Measurements from ENCODE around the gene GARIN1A. TPM values are rescaled to one million over a fixed set of nuclear protein-coding genes. Genes with fewer than 3 reads are reported as not detected.

GARIN1A gene
- total and polyA plus RNA-seq, 2 of the 8 experiments (the other 6 are each of a cell fraction or from before 2014, with no cell fraction given): 0.34 TPM; not detected in 1

DNA sequence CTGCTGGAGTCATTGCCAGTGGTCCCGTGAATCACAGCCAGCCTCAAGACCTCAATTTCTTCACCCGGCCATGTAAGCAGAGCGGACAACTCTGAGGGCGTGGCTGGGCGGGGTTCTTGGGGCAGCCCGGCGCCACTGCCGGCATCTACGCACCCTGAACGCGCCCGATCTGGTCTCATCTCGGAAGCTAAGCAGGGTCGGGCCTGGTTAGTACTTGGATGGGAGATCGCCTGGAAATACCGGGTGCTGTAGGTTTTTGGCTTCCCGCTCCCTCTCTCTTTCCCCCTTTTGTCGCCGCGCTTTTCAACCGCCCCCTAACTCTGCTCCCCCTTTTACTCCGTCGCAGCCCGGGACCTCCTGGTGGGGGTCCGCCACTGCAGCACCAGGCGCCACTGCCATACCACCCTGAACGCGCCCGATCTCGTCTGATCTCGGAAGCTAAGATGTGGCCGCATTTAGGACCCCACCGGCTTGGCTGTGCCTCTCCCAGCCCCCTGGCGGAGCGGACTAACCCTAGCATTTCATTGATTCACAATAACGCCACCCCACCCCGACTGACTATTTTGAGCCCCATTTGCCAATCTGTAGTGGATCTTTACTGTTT is 25.3 kb downstream of the GARIN1A start (continued):
- TF ChIP-seq NRF1 (IDR thresholded peaks at IDR 0.05; ENCODE audit: low read depth, low read length) (no peak), KDM5A (IDR thresholded peaks at IDR 0.05; ENCODE audit: low read length) (no peak), SP1 (IDR thresholded peaks at IDR 0.05; ENCODE audit: low read depth, low read length) (peak; percentile 44; the same call in 1 of the 2 replicates), CBX5 (IDR thresholded peaks at IDR 0.05; ENCODE audit: low read depth, low read length) (no peak), JUN (IDR thresholded peaks at IDR 0.05; ENCODE audit: low read depth, low read length) (no peak), SRF (IDR thresholded peaks at IDR 0.05; ENCODE audit: low read depth, low read length) (no peak), BCL11A (IDR thresholded peaks at IDR 0.05; ENCODE audit: low read depth in 2 of 2, low read length in 2 of 2) (no peak), HDAC6 (IDR thresholded peaks at IDR 0.05; ENCODE audit: low read depth, low read length) (no peak), TEAD4 (IDR thresholded peaks at IDR 0.05; ENCODE audit: low read depth, low read length) (peak; percentile 74), SUZ12 (IDR thresholded peaks at IDR 0.05; ENCODE audit: low read length) (no peak), CREB1 (IDR thresholded peaks at IDR 0.05) (peak; percentile 84), KDM4A (IDR thresholded peaks at IDR 0.05; ENCODE audit: low read depth, low read length, severe bottlenecking) (peak; percentile 83), TAF7 (optimal IDR thresholded peaks at IDR 0.05; ENCODE audit: borderline replicate concordance, low read depth, low read length) (no peak), TCF12 (IDR thresholded peaks at IDR 0.05; ENCODE audit: low read depth, low read length) (peak; percentile 76), KDM1A (IDR thresholded peaks at IDR 0.05; ENCODE audit: borderline replicate concordance, low read length) (no peak), RXRA (IDR thresholded peaks at IDR 0.05; ENCODE audit: insufficient read depth, low read depth, low read length) (no peak), SIN3A (conservative IDR thresholded peaks at IDR 0.05 in 1 of 2, IDR thresholded peaks at IDR 0.05 in 1 of 2; ENCODE audit: low read depth in 1 of 2, low read length in 2 of 2) (0 out of 4 replicates have a peak, but pooled peaks of 1 of the 2 experiments have one; percentile 50), CHD2 (IDR thresholded peaks at IDR 0.05; ENCODE audit: low read length) (no peak), RBBP5 (IDR thresholded peaks at IDR 0.05; ENCODE audit: borderline replicate concordance, low read depth, low read length) (peak; percentile 81; the same call in 1 of the 2 replicates)

Measured in H1 (cell line).